ENCODE measurements around the gene NDUFS5. TPM values are rescaled to one million over a fixed set of nuclear protein-coding genes. Genes with fewer than 3 reads are reported as not detected.

Gene NDUFS5
- total RNA-seq, 1 donor from 2014 or later, result 237 TPM

DNA sequence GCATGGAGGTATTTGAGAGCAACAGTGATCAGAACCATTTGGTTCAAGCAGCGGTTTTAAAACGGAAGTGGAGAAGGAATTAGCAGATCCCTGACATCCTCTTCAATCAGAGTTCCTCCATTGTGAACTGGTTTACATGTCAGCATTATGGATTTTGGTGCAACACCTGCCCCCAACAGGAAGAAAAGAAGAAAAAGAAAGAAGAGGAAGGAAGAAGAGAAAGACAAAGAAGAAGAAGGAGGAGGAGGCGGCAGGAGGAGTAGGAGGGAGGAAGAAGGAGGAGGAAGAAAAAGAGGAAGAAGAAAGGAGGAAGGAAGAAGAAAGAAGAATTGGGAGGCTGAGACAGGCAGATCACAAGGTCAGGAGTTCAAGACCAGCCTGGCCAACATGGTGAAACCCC is 17.4 kb downstream of the NDUFS5 start:
- H3K36me3 Mint-ChIP-seq (ENCODE audit: low read depth), result peaks cover 24% of the 10 kb centered on the region
- peaks cover 13% of the 10 kb centered on the region for H3K4me1 Mint-ChIP-seq
- TF ChIP-seq, protein P1, sequence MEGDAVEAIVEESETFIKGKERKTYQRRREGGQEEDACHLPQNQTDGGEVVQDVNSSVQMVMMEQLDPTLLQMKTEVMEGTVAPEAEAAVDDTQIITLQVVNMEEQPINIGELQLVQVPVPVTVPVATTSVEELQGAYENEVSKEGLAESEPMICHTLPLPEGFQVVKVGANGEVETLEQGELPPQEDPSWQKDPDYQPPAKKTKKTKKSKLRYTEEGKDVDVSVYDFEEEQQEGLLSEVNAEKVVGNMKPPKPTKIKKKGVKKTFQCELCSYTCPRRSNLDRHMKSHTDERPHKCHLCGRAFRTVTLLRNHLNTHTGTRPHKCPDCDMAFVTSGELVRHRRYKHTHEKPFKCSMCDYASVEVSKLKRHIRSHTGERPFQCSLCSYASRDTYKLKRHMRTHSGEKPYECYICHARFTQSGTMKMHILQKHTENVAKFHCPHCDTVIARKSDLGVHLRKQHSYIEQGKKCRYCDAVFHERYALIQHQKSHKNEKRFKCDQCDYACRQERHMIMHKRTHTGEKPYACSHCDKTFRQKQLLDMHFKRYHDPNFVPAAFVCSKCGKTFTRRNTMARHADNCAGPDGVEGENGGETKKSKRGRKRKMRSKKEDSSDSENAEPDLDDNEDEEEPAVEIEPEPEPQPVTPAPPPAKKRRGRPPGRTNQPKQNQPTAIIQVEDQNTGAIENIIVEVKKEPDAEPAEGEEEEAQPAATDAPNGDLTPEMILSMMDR (conservative IDR thresholded peaks at IDR 0.05), result no peak
- no peaks in the 10 kb centered on the region for H3K9me3 Mint-ChIP-seq
- DNase-seq (ENCODE audit: low read depth, low spot score), result no peak
- peak overlapping the region; percentile 19 for H3K27ac Mint-ChIP-seq (ENCODE audit: unreplicated experiment)
- no peaks in the 10 kb centered on the region for H3K27me3 Mint-ChIP-seq (ENCODE audit: low read depth)
- no peak overlapping the region for H3K4me3 Mint-ChIP-seq

DNA sequence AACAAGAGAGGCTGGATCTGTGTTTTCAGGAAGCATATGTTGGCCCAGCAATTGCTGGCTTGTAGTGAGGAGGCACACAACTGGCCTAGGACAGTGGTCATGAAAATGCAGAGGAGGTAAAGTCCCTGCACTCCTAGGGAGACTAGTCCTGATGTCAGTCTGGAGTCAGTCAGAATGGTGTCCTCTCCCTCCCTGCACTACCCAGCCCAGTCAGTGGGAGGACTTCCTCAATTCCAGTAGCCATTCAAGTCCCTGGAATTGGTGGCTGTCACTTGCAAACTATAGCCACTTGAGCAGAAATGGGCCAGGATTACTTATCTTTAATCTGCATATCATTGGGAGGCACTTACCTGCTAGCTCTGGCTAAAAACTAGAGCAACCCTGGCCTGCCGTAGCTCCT is 18.6 kb downstream of the NDUFS5 start:
- Mint-ChIP-seq H3K27ac (ENCODE audit: unreplicated experiment) (no peak overlapping the region), H3K36me3 (ENCODE audit: low read depth) (peaks cover 24% of the 10 kb centered on the region), H3K9me3 (no peaks in the 10 kb centered on the region), H3K27me3 (ENCODE audit: low read depth) (no peaks in the 10 kb centered on the region), H3K4me1 (peaks cover 13% of the 10 kb centered on the region), H3K4me3 (no peak overlapping the region)
- TF ChIP-seq, protein P1 (conservative IDR thresholded peaks at IDR 0.05), result no peak
- no peak for DNase-seq (ENCODE audit: low read depth, low spot score)

DNA sequence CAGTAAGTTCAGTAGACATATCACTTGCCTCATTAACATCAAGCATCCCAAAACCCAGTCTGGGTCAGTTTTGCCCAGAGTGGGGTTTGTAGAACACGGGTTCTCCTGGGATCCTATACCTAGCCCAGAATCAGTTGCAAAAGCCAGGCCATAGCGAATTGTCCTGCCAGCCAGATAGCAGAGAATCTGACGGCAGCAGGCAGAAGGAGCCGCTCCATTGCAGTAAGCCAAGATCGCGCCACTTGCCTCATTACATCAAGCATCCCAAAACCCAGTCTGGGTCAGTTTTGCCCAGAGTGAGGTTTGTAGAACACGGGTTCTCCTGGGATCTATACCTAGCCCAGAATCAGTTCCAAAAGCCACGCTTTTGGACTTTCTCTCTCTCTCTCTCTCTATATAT is 19.1 kb downstream of the NDUFS5 start:
- no peaks in the 10 kb centered on the region for H3K27me3 Mint-ChIP-seq (ENCODE audit: low read depth)
- H3K27ac Mint-ChIP-seq (ENCODE audit: unreplicated experiment), result no peak overlapping the region
- H3K36me3 Mint-ChIP-seq (ENCODE audit: low read depth), result peaks cover 24% of the 10 kb centered on the region
- H3K4me1 Mint-ChIP-seq, result peaks cover 13% of the 10 kb centered on the region
- no peak for DNase-seq (ENCODE audit: low read depth, low spot score)
- H3K9me3 Mint-ChIP-seq, result no peaks in the 10 kb centered on the region
- TF ChIP-seq, protein P1 (conservative IDR thresholded peaks at IDR 0.05), result no peak
- H3K4me3 Mint-ChIP-seq, result no peak overlapping the region

DNA sequence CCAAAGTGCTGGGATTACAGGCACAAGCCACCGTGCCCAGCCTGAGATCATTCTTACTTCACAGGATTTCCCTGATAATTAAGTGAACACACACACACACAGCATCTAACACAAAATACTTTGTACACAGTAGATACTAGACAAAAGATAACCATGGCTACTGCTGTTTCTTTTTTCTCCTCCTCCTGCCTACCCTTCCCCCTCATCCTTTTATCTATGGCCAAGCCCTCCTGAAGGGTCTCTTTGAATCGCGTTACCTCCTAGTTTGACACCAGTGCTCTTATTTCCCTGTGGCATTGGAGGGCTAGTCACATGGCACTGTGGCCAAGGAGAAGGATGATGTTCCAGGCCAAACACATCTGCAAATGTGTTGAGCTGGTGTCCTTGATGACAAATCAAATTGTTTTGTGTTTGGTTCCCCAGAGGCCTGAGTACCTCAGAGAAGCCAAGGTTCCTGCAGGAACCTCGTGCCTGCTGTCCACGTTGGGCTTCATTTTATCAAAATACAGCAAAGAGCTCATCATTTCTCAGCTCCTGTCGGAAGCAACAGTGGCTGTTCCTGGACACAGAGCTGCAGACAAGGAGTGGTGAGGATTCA is 20.6 kb downstream of the NDUFS5 start:
- TF ChIP-seq, protein P1 (conservative IDR thresholded peaks at IDR 0.05), result no peak
- Mint-ChIP-seq H3K27ac (ENCODE audit: unreplicated experiment) (no peak overlapping the region), H3K4me3 (no peak overlapping the region), H3K9me3 (no peaks in the 10 kb centered on the region), H3K27me3 (ENCODE audit: low read depth) (no peaks in the 10 kb centered on the region), H3K36me3 (ENCODE audit: low read depth) (peaks cover 21% of the 10 kb centered on the region), H3K4me1 (peaks cover 13% of the 10 kb centered on the region)
- DNase-seq (ENCODE audit: low read depth, low spot score), result no peak

DNA sequence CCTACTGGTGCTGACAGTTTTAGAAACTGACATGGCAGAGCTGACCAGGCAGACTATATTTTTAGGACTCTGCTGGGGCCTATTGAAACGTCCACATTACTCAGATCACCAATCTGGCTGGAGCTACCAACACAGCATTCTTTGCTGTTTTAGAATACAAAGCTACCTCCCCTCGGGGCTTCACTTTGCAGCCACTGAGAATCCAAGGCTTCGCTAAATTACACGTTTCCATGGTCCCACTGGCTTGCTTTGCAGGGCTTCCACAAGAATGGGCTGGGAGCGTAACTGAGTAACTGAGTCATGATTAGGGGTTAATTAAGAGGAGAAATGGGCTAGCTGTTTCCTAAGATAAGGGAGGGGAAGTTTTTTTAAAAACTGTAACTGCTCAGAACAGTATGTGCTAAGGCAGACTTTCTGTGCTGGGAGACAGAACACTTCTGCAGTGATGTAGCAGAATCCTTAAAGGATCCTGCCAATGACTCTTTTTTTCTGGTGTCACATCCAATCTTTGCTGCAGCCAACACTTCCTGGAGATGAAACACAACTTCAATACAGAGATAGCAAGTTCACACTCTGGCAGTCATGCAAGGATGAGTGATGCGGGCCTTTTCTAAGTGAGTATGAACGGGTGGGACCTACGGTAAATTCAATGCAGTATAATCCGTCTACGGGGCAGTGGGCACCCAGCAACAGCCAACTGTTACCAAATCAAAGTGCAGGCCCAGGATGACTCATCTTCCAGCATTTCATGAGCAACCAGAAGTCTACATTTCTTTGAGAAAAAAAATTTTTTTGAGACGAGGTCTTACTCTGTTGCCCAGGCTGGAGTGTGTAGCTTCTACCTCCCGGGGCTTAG is 21.5 kb downstream of the NDUFS5 start:
- TF ChIP-seq, protein P1 (conservative IDR thresholded peaks at IDR 0.05), result no peak
- H3K36me3 Mint-ChIP-seq (ENCODE audit: low read depth), result peaks cover 19% of the 10 kb centered on the region
- no peak overlapping the region for H3K4me3 Mint-ChIP-seq
- no peak for DNase-seq (ENCODE audit: low read depth, low spot score)
- no peaks in the 10 kb centered on the region for H3K27me3 Mint-ChIP-seq (ENCODE audit: low read depth)
- peaks cover 13% of the 10 kb centered on the region for H3K4me1 Mint-ChIP-seq
- H3K27ac Mint-ChIP-seq (ENCODE audit: unreplicated experiment), result peak overlapping the region; percentile 24
- no peaks in the 10 kb centered on the region for H3K9me3 Mint-ChIP-seq

Data from neural crest cell (in vitro differentiated cells).